ENCODE results near the gene NT5C1B.

Gene NT5C1B

GRCh38 chr2:18619091-18619490, 29.7 kb upstream of the NT5C1B start:
- H3K4me3 ChIP-seq (ENCODE audit: low read depth, low read length): no peak overlapping the region
- H3K36me3 ChIP-seq: no peaks in the 10 kb centered on the region
- no peak for TF ChIP-seq CTCF (IDR thresholded peaks at IDR 0.05; ENCODE audit: low read depth, low read length)
- DNase-seq: no peak
- no peaks in the 10 kb centered on the region; the same call in 1 of the 2 replicates for H3K9me3 ChIP-seq
- no peaks in the 10 kb centered on the region for H3K4me1 ChIP-seq
- no peaks in the 10 kb centered on the region for H3K27me3 ChIP-seq

GRCh38 chr2:18614041-18614440, 24.7 kb upstream of the NT5C1B start:
- Histone ChIP-seq H3K9me3 (no peaks in the 10 kb centered on the region; the same call in 1 of the 2 replicates), H3K36me3 (no peaks in the 10 kb centered on the region), H3K4me3 (ENCODE audit: low read depth, low read length) (no peak overlapping the region), H3K4me1 (no peaks in the 10 kb centered on the region; the same call in 1 of the 2 replicates), H3K27me3 (no peaks in the 10 kb centered on the region)
- no peak for TF ChIP-seq CTCF (IDR thresholded peaks at IDR 0.05; ENCODE audit: low read depth, low read length)
- DNase-seq: no peak

- Histone ChIP-seq H3K4me3 (ENCODE audit: low read depth, low read length) (no peak overlapping the region), H3K36me3 (no peaks in the 10 kb centered on the region), H3K9me3 (no peaks in the 10 kb centered on the region), H3K4me1 (no peaks in the 10 kb centered on the region; the same call in 1 of the 2 replicates), H3K27me3 (no peaks in the 10 kb centered on the region)
- TF ChIP-seq CTCF (IDR thresholded peaks at IDR 0.05; ENCODE audit: low read depth, low read length): no peak
- DNase-seq: no peak
These were observed 22.8 kb upstream of the NT5C1B start for GRCh38 chr2:18612133-18612532.

- DNase-seq: no peak
- Histone ChIP-seq H3K36me3 (no peaks in the 10 kb centered on the region), H3K9me3 (no peaks in the 10 kb centered on the region), H3K4me1 (no peaks in the 10 kb centered on the region; the same call in 1 of the 2 replicates), H3K27me3 (no peaks in the 10 kb centered on the region), H3K4me3 (ENCODE audit: low read depth, low read length) (no peak overlapping the region)
- no peak for TF ChIP-seq CTCF (IDR thresholded peaks at IDR 0.05; ENCODE audit: low read depth, low read length)
These were observed 22.2 kb upstream of the NT5C1B start for GRCh38 chr2:18611604-18612003.

- H3K27me3 ChIP-seq: no peaks in the 10 kb centered on the region
- peaks cover 3% of the 10 kb centered on the region; the same call in 1 of the 2 replicates for H3K4me1 ChIP-seq
- H3K36me3 ChIP-seq: no peaks in the 10 kb centered on the region
These were observed 21.8 kb upstream of the NT5C1B start for GRCh38 chr2:18611184-18611583.

GRCh38 chr2:18610651-18611050, 21.3 kb upstream of the NT5C1B start:
- TF ChIP-seq CTCF (IDR thresholded peaks at IDR 0.05; ENCODE audit: low read depth, low read length): no peak
- Histone ChIP-seq H3K4me1 (peaks cover 4% of the 10 kb centered on the region; the same call in 1 of the 2 replicates), H3K27me3 (no peaks in the 10 kb centered on the region), H3K4me3 (ENCODE audit: low read depth, low read length) (no peak overlapping the region), H3K36me3 (no peaks in the 10 kb centered on the region), H3K9me3 (no peaks in the 10 kb centered on the region)
- DNase-seq: no peak

More at GRCh38 chr2:18611184-18611583, 21.8 kb upstream of the NT5C1B start:
- H3K4me3 ChIP-seq (ENCODE audit: low read depth, low read length): no peak overlapping the region
- DNase-seq: no peak
- no peak for TF ChIP-seq CTCF (IDR thresholded peaks at IDR 0.05; ENCODE audit: low read depth, low read length)
- H3K9me3 ChIP-seq: no peaks in the 10 kb centered on the region

All from BE2C (cell line).